Measurements from ENCODE around the gene TRIM56. TPM values are rescaled to one million over a fixed set of nuclear protein-coding genes. Genes with fewer than 3 reads are reported as not detected.

The TRIM56 gene
- total and polyA plus RNA-seq, 2 of the 13 experiments (the other 11 are each of a cell fraction or from before 2014, with no cell fraction given): 3.2 to 7.1 TPM

DNA sequence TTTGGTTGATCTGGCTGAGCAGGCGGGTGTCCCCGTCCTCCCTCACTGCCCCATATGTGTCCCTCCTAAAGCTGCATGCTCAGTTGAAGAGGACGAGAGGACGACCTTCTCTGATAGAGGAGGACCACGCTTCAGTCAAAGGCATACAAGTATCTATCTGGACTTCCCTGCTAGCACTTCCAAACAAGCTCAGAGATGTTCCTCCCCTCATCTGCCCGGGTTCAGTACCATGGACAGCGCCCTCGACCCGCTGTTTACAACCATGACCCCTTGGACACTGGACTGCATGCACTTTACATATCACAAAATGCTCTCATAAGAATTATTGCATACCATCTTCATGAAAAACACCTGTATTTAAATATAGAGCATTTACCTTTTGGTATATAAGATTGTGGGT is 26.9 kb upstream of the TRIM56 start (continued):
- peak; percentile 71; the same call in 1 of the 2 replicates for TF ChIP-seq ZNF256 (CRISPR knock-in tag; conservative IDR thresholded peaks at IDR 0.05)
- peak; percentile 88; the same call in 1 of the 2 replicates for TF ChIP-seq ZNF441 (CRISPR knock-in tag; IDR thresholded peaks at IDR 0.05; ENCODE audit: borderline replicate concordance)
- TF ChIP-seq ZNF30 (CRISPR knock-in tag; IDR thresholded peaks at IDR 0.05): no peak
- no peak for TF ChIP-seq FOXJ3 (CRISPR knock-in tag; IDR thresholded peaks at IDR 0.05; ENCODE audit: borderline replicate concordance)
- 0 out of 2 replicates have a peak, but pooled peaks have one; percentile 43 for TF ChIP-seq REPIN1 (CRISPR knock-in tag; IDR thresholded peaks at IDR 0.05; ENCODE audit: borderline replicate concordance, low read depth)
- no peak for TF ChIP-seq SP4 (CRISPR knock-in tag; IDR thresholded peaks at IDR 0.05)
- TF ChIP-seq ARNTL (CRISPR knock-in tag; IDR thresholded peaks at IDR 0.05): 0 out of 2 replicates have a peak, but pooled peaks have one; percentile 53
- no peak for TF ChIP-seq ZNF20 (CRISPR knock-in tag; IDR thresholded peaks at IDR 0.05)
- no peak for TF ChIP-seq ZNF460 (CRISPR knock-in tag; IDR thresholded peaks at IDR 0.05; ENCODE audit: borderline replicate concordance)
- TF ChIP-seq NFAT5 (CRISPR knock-in tag; IDR thresholded peaks at IDR 0.05): peak; percentile 73; the same call in 1 of the 2 replicates
- TF ChIP-seq MIER3 (CRISPR knock-in tag; IDR thresholded peaks at IDR 0.05; ENCODE audit: borderline replicate concordance): peak; percentile 72; the same call in 1 of the 2 replicates
- TF ChIP-seq ZNF121 (CRISPR knock-in tag; IDR thresholded peaks at IDR 0.05): no peak
- TF ChIP-seq ZNF503 (CRISPR knock-in tag; IDR thresholded peaks at IDR 0.05): no peak
- TF ChIP-seq MYNN (CRISPR knock-in tag; IDR thresholded peaks at IDR 0.05; ENCODE audit: low read depth): peak; percentile 89; the same call in 1 of the 2 replicates
- no peak for TF ChIP-seq ASH2L (IDR thresholded peaks at IDR 0.05; ENCODE audit: insufficient read length, low read depth, low read length)
- TF ChIP-seq ATF7-NPFF (CRISPR knock-in tag; IDR thresholded peaks at IDR 0.05; ENCODE audit: low read depth): no peak
- TF ChIP-seq ZNF747 (CRISPR knock-in tag; IDR thresholded peaks at IDR 0.05; ENCODE audit: borderline replicate concordance): no peak
- no peak for TF ChIP-seq MEIS1 (CRISPR knock-in tag; IDR thresholded peaks at IDR 0.05; ENCODE audit: borderline replicate concordance)
- no peak for TF ChIP-seq ZNF724P (CRISPR knock-in tag; IDR thresholded peaks at IDR 0.05; ENCODE audit: borderline replicate concordance)
- TF ChIP-seq MAFF (IDR thresholded peaks at IDR 0.05; ENCODE audit: low read depth, low read length): no peak
- no peak for TF ChIP-seq ZNF772 (CRISPR knock-in tag; IDR thresholded peaks at IDR 0.05)
- 0 out of 2 replicates have a peak, but pooled peaks have one; percentile 51 for TF ChIP-seq ZNF749 (CRISPR knock-in tag; IDR thresholded peaks at IDR 0.05; ENCODE audit: borderline replicate concordance)
- no peak for TF ChIP-seq ZNF143 (CRISPR knock-in tag; IDR thresholded peaks at IDR 0.05)
- TF ChIP-seq CBX2 (IDR thresholded peaks at IDR 0.05; ENCODE audit: low read depth, low read length): no peak
- no peak for TF ChIP-seq CBX2 (CRISPR knock-in tag; IDR thresholded peaks at IDR 0.05; ENCODE audit: low read depth)
- no peak for TF ChIP-seq TBL1XR1 (IDR thresholded peaks at IDR 0.05; ENCODE audit: borderline replicate concordance, low read length, partially characterized antibody)
